Spleen (tissue), 7 donors: ENCODE measurements around the gene SEPTIN5.

Source experiments
- POLR2A ChIP-seq, 3 donors: fragments of 450-650 bp; IDR thresholded peaks; one replicate each; pipeline ENCODE4 v1.5.1; 2017; ENCODE audit warnings: antibody characterized with exemption in 3 of 3, mild to moderate bottlenecking in 1 of 3
- TF ChIP-seq, protein P1 (sequence below), 11 experiments: fragments of 200-600 bp in 7 of 11; fragments of 450-650 bp in 4 of 11; sonication (generic) in 4 of 11; IDR thresholded peaks in 8 of 11; conservative IDR thresholded peaks in 3 of 11; 1 replicate in 7 of 11; 2 replicates in 4 of 11; pipeline versions ENCODE4 v1.4.0 to v1.8.0; 2016 to 2021; ENCODE audit warnings: antibody characterized with exemption in 11 of 11, inconsistent platforms in 4 of 11, mild to moderate bottlenecking in 1 of 11
- donor health status: DM: no; HTN: no; CAD: no; lungs with moderate emphysema.
- donor health status: DM: no; HTN: no; CAD: no.
- donor health status: DM: no; HTN: no; CAD: no.

DNA sequence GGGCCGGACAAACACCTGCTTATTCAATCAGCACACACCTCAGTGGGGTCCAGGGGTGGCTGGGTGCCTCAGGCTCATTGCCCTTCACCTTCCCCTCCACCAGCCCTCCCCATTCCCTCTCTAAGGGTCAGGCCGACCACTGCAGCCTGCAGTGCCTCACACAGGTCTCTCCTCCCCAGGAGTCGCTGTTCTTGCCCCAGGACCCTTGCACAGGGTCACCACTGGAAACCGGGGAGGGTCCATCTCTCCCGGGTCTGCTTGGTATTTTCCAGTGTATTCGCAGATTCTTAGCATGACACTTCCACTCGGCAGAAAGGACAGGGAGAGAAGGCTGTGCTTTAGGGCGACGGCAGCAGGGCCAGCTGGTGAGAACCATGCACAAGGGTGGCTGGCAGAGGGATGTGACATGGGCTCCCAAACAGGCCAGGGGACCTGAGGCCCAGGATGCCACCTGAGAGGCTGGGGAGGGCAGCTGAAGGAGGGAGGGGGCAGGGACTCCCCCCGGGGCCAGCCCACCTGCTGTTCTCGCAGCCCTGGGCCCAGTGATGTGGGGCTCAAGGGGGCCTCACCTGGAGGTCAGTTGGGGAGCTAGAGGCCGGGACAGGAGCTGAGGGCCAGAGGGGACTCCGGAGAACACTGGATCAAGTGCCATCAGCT, 30.2 kb downstream of the SEPTIN5 start:
- TF ChIP-seq, protein P1, sequence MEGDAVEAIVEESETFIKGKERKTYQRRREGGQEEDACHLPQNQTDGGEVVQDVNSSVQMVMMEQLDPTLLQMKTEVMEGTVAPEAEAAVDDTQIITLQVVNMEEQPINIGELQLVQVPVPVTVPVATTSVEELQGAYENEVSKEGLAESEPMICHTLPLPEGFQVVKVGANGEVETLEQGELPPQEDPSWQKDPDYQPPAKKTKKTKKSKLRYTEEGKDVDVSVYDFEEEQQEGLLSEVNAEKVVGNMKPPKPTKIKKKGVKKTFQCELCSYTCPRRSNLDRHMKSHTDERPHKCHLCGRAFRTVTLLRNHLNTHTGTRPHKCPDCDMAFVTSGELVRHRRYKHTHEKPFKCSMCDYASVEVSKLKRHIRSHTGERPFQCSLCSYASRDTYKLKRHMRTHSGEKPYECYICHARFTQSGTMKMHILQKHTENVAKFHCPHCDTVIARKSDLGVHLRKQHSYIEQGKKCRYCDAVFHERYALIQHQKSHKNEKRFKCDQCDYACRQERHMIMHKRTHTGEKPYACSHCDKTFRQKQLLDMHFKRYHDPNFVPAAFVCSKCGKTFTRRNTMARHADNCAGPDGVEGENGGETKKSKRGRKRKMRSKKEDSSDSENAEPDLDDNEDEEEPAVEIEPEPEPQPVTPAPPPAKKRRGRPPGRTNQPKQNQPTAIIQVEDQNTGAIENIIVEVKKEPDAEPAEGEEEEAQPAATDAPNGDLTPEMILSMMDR (IDR thresholded peaks at IDR 0.05 in 8 of 11, conservative IDR thresholded peaks at IDR 0.05 in 3 of 11): no peak
- TF ChIP-seq POLR2A (IDR thresholded peaks at IDR 0.05): no peak
